Testis (tissue), 3 donors: Measurements from ENCODE around the gene MOK. TPM values are rescaled to one million over a fixed set of nuclear protein-coding genes. Genes with fewer than 3 reads are reported as not detected.

Experiments used
- DNase-seq: peaks from one replicate; pipeline ENCODE4 v3.0.0-alpha.2; 2019
- H3K27ac ChIP-seq, 2 donors: fragments of 200-600 bp; sonication (generic); one replicate each; pipeline ENCODE4 v1.5.1; 2019
- H3K27me3 ChIP-seq: fragments of 200-600 bp; sonication (generic); one replicate; pipeline ENCODE4 v1.5.1; 2019
- H3K36me3 ChIP-seq: fragments of 200-600 bp; sonication (generic); one replicate; pipeline ENCODE4 v1.5.1; 2017; ENCODE audit warnings: low read depth; ENCODE audit errors: missing control alignments
- H3K4me1 ChIP-seq: fragments of 200-600 bp; sonication (generic); one replicate; pipeline ENCODE4 v1.5.1; 2019
- H3K4me3 ChIP-seq, 2 donors: fragments of 200-600 bp; sonication (generic); one replicate each; pipeline ENCODE4 v1.5.1; 2017 to 2019
- H3K9me3 ChIP-seq: fragments of 200-600 bp; sonication (generic); one replicate; pipeline ENCODE4 v1.5.1; 2017
- CTCF ChIP-seq, 3 experiments: fragments of 450-650 bp in 2 of 3; fragments of 200-600 bp in 1 of 3; sonication (generic) in 1 of 3; IDR thresholded peaks; one replicate each; pipeline ENCODE4 v1.5.1; 2016 to 2019; ENCODE audit warnings: antibody characterized with exemption in 3 of 3, mild to moderate bottlenecking in 2 of 3, moderate library complexity in 1 of 3
- POLR2A ChIP-seq: fragments of 450-650 bp; IDR thresholded peaks from one replicate; pipeline ENCODE4 v1.6.1; 2017; ENCODE audit warnings: antibody characterized with exemption, mild to moderate bottlenecking, moderate library complexity
- WGBS, 2 donors: methylation state at CpG; one replicate each; pipeline ENCODE4 v1.1.5; 2018; 5-methylcytosine and 5-hydroxymethylcytosine counted together
- intact Hi-C: fragments of 100-400 bp; cut with DNase I; formaldehyde crosslinking; loops from one replicate; pipeline ENCODE4 v1.15.1; 2023; ENCODE audit warnings: low total_unique reads
- polyA plus RNA-seq: library from polyadenylated mRNA; stranded (reverse); fragments of 350-450 nt; fragmentation: Illumina TruSeq; extraction: RNeasy Lipid Tissue Mini Kit (QIAGEN cat#74804); gene quantifications from one replicate; pipeline ENCODE4 v1.2.3, GENCODE V29; 2014; ENCODE audit warnings: low read depth, low replicate concordance; ENCODE audit not compliant: insufficient read depth
- total RNA-seq, 2 donors: library from RNA; depleted of rRNA; stranded (reverse); fragments of >200 nt; gene quantifications; one replicate each; pipeline ENCODE4 v1.2.3, GENCODE V29; 2016

Gene MOK
- total and polyA plus RNA-seq, 3 donors from 2014 or later: 157 to 188 (median 171) TPM

GRCh38 chr14:102213470-102213869 is 91.5 kb downstream of the MOK start:
- Histone ChIP-seq H3K27ac (no peak overlapping the region), H3K27me3 (no peaks in the 10 kb centered on the region), H3K4me1 (peaks cover 19% of the 10 kb centered on the region), H3K36me3 (no peaks in the 10 kb centered on the region), H3K9me3 (no peaks in the 10 kb centered on the region), H3K4me3 (no peak overlapping the region)
- TF ChIP-seq CTCF (IDR thresholded peaks at IDR 0.05) (no peak), POLR2A (no peak)
- DNase-seq: no peak
- intact Hi-C loops: no loop called here
- 89 to 91% methylated on average over 10 of the region's 10 CpGs for WGBS, 2 donors

- 89 to 90% methylated on average over 9 to 10 of the region's 10 CpGs for WGBS, 2 donors
Observed at GRCh38 chr14:102212845-102213244, 92.1 kb downstream of the MOK start.

GRCh38 chr14:102212356-102212755 is 92.6 kb downstream of the MOK start:
- intact Hi-C loops: no loop called here
- no peak overlapping the region for H3K4me3 ChIP-seq
- H3K27ac ChIP-seq: no peak overlapping the region
- no peak for TF ChIP-seq CTCF (IDR thresholded peaks at IDR 0.05)
- TF ChIP-seq POLR2A: no peak
- WGBS, 2 donors: 85 to 89% methylated on average over 8 of the region's 8 CpGs
- no peaks in the 10 kb centered on the region for H3K9me3 ChIP-seq
- H3K36me3 ChIP-seq: no peaks in the 10 kb centered on the region
- no peaks in the 10 kb centered on the region for H3K27me3 ChIP-seq
- H3K4me1 ChIP-seq: peaks cover 19% of the 10 kb centered on the region
- no peak for DNase-seq

More at GRCh38 chr14:102212845-102213244, 92.1 kb downstream of the MOK start:
- no peak overlapping the region for H3K4me3 ChIP-seq
- no peak for TF ChIP-seq POLR2A
- no peak for TF ChIP-seq CTCF (IDR thresholded peaks at IDR 0.05)
- no peak overlapping the region for H3K27ac ChIP-seq
- H3K27me3 ChIP-seq: no peaks in the 10 kb centered on the region
- H3K9me3 ChIP-seq: no peaks in the 10 kb centered on the region
- intact Hi-C loops: no loop called here
- DNase-seq: no peak
- peaks cover 19% of the 10 kb centered on the region for H3K4me1 ChIP-seq
- no peaks in the 10 kb centered on the region for H3K36me3 ChIP-seq

GRCh38 chr14:102211240-102211639 is 93.7 kb downstream of the MOK start:
- intact Hi-C loops: no loop called here
- Histone ChIP-seq H3K27ac (no peak overlapping the region), H3K4me3 (no peak overlapping the region), H3K36me3 (no peaks in the 10 kb centered on the region), H3K27me3 (no peaks in the 10 kb centered on the region), H3K4me1 (peaks cover 15% of the 10 kb centered on the region), H3K9me3 (no peaks in the 10 kb centered on the region)
- DNase-seq: no peak
- TF ChIP-seq POLR2A (no peak), CTCF (IDR thresholded peaks at IDR 0.05) (no peak)
- WGBS, 2 donors: 95 to 97% methylated on average over 10 to 12 of the region's 12 CpGs

- H3K4me3 ChIP-seq: no peak overlapping the region
- intact Hi-C loops: no loop called here
- 81 to 87% methylated on average over 25 of the region's 25 CpGs for WGBS, 2 donors
- no peaks in the 10 kb centered on the region for H3K9me3 ChIP-seq
- no peak for DNase-seq
- peaks cover 8% of the 10 kb centered on the region for H3K4me1 ChIP-seq
- no peaks in the 10 kb centered on the region for H3K36me3 ChIP-seq
- H3K27ac ChIP-seq: no peak overlapping the region
- H3K27me3 ChIP-seq: no peaks in the 10 kb centered on the region
- TF ChIP-seq CTCF (IDR thresholded peaks at IDR 0.05) (no peak), POLR2A (no peak)
Observed at GRCh38 chr14:102210421-102211042, 94.4 kb downstream of the MOK start.
